MCF 10A (cell line): ENCODE data around the gene DEDD2. TPM values are rescaled to one million over a fixed set of nuclear protein-coding genes. Genes with fewer than 3 reads are reported as not detected.

ENCODE experiments used
- BruUV-seq: library from RNA; stranded (reverse); fragments of 400-500 nt; replicated peaks from 2 replicates; lab custom pipeline; 2021; lab: Mats Ljungman, UMichigan
- CTCF ChIA-PET: fragments of 300-600 bp; sonication (Branson Sonifier 250); formaldehyde crosslinking; extraction: SDS; loops from one replicate; lab custom pipeline; 2021; ENCODE audit warnings: antibody characterized with exemption, inconsistent platforms; lab: Yijun Ruan, JAX
- POLR2A ChIA-PET: fragments of 300-600, 350-650 bp; sonication (Branson Sonifier 250); formaldehyde crosslinking; extraction: SDS; loops from one replicate; lab custom pipeline; 2020; ENCODE audit warnings: antibody characterized with exemption, inconsistent platforms; lab: Yijun Ruan, JAX
- DNase-seq: peaks from one replicate; pipeline ENCODE4 v3.0.0-alpha.2; 2018; ENCODE audit not compliant: unreplicated experiment
- H3K27ac Mint-ChIP-seq: one replicate; pipeline ENCODE4 v1.8.0; 2022; ENCODE audit warnings: mild to moderate bottlenecking, low read depth, mixed read lengths; ENCODE audit not compliant: unreplicated experiment
- H3K27me3 Mint-ChIP-seq: one replicate; pipeline ENCODE4 v1.8.0; 2022; ENCODE audit warnings: mixed read lengths; ENCODE audit not compliant: insufficient read depth, unreplicated experiment
- H3K36me3 Mint-ChIP-seq: one replicate; pipeline ENCODE4 v1.8.0; 2022; ENCODE audit warnings: mild to moderate bottlenecking, moderate library complexity, mixed read lengths; ENCODE audit not compliant: insufficient read depth, unreplicated experiment
- H3K4me1 Mint-ChIP-seq: one replicate; pipeline ENCODE4 v1.8.0; 2022; ENCODE audit warnings: mixed read lengths; ENCODE audit not compliant: insufficient read depth, unreplicated experiment
- H3K4me3 Mint-ChIP-seq: one replicate; pipeline ENCODE4 v1.8.0; 2022; ENCODE audit warnings: mild to moderate bottlenecking, moderate library complexity, mixed read lengths; ENCODE audit not compliant: unreplicated experiment
- H3K9me3 Mint-ChIP-seq: one replicate; pipeline ENCODE4 v1.8.0; 2022; ENCODE audit warnings: mixed read lengths; ENCODE audit not compliant: unreplicated experiment
- intact Hi-C: fragments of 100-400 bp; cut with micrococcal nuclease; formaldehyde crosslinking; loops from 2 replicates; pipeline ENCODE4 v1.14.1; 2022
- total RNA-seq: library from RNA; stranded (reverse); gene quantifications from 2 replicates; pipeline ENCODE4 v1.2.3, GENCODE V29; 2022
- TF ChIP-seq, protein P1 (sequence below): fragments of 200-600 bp; IDR thresholded peaks from one replicate; pipeline ENCODE4 v1.8.0; 2022; ENCODE audit warnings: antibody characterized with exemption, mild to moderate bottlenecking; ENCODE audit not compliant: unreplicated experiment

DEDD2 gene
- total RNA-seq, 1 experiment from 2014 or later = 28.5 TPM

DNA sequence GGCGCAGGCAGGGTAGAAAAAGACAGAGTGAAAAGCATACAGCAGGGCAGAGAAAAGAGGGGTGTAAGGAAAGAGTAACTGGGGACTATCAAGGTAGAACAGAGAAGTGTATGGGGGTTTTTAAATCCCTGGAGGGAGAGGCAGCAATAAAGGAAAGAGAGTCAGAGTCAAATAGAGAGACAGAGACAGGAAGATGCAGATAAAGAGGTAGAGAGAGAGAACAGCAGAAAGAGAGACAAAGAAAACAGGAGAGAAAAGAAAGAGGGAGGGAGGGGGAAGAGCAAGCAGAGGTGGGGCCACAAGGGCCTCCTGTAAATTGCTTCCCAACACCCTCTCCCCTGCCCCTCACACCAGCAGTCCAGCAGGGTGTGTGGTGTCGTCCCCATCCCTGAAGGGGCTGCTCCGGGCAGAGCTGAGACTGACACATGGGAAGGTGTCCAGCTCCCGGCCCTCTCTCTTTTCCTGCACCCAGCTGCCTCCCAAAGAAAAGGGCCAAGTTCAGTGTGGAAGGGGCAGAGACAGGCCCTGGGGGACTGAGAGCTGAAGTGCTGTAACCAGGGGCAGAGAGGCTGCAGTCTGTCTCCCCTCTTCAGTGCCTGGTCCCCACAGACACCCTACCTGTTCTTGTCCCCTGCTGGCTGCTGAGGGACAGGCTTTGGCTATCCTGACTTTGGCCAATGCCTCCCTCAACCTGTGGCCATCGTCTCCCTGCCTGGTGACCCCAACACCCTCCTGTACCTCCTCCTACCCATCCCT lies 67.9 kb downstream of the DEDD2 start:
- peaks cover 71% of the 10 kb centered on the region for H3K27me3 Mint-ChIP-seq
- H3K4me3 Mint-ChIP-seq = no peak overlapping the region
- no peak for DNase-seq
- ChIA-PET POLR2A (interaction anchor here (0.7 to 1.5 kb wide), 3 partner anchors 10 to 834 kb away, joined by 3 to 4 read pairs (median 3); no protein-coding TSS in a partner anchor), CTCF (interaction anchor here (0.9 to 1.1 kb wide), 2 partner anchors 34 to 35 kb away, joined by 3 to 4 read pairs; no protein-coding TSS in a partner anchor)
- H3K27ac Mint-ChIP-seq = no peak overlapping the region
- no peaks in the 10 kb centered on the region for H3K36me3 Mint-ChIP-seq
- no peaks in the 10 kb centered on the region for H3K9me3 Mint-ChIP-seq
- no TSS peak for BruUV-seq
- intact Hi-C loops = no loop called here
- TF ChIP-seq, protein P1, sequence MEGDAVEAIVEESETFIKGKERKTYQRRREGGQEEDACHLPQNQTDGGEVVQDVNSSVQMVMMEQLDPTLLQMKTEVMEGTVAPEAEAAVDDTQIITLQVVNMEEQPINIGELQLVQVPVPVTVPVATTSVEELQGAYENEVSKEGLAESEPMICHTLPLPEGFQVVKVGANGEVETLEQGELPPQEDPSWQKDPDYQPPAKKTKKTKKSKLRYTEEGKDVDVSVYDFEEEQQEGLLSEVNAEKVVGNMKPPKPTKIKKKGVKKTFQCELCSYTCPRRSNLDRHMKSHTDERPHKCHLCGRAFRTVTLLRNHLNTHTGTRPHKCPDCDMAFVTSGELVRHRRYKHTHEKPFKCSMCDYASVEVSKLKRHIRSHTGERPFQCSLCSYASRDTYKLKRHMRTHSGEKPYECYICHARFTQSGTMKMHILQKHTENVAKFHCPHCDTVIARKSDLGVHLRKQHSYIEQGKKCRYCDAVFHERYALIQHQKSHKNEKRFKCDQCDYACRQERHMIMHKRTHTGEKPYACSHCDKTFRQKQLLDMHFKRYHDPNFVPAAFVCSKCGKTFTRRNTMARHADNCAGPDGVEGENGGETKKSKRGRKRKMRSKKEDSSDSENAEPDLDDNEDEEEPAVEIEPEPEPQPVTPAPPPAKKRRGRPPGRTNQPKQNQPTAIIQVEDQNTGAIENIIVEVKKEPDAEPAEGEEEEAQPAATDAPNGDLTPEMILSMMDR = no peak
- H3K4me1 Mint-ChIP-seq = peaks cover 6% of the 10 kb centered on the region

Other genes with a start within 250 kb of the DEDD2 start
- not detected in 2 replicates for gene ATP1A3, start 223.4 kb downstream of the DEDD2 start, total RNA-seq
- 1.6 and 1.8 TPM in 2 replicates for gene GRIK5, start 147.5 kb downstream of the DEDD2 start, total RNA-seq
- 12.2 and 13.5 TPM in 2 replicates for gene ZNF574, start 141.5 kb downstream of the DEDD2 start, total RNA-seq
- gene POU2F2, start 85.2 kb downstream of the DEDD2 start, total RNA-seq = 0.49 and 0.70 TPM in 2 replicates
- 11.5 and 12.3 TPM in 2 replicates for gene ZNF526, start 2.6 kb upstream of the DEDD2 start, total RNA-seq
- 53.5 and 54.5 TPM in 2 replicates for gene GSK3A, start 24.9 kb upstream of the DEDD2 start, total RNA-seq
- 27.8 and 35.1 TPM in 2 replicates for gene ERF, start 37.5 kb upstream of the DEDD2 start, total RNA-seq
- 66.9 and 67.9 TPM in 2 replicates for gene CIC, start 51.6 kb upstream of the DEDD2 start, total RNA-seq
- gene PRR19, start 84.5 kb upstream of the DEDD2 start, total RNA-seq = 0.30 and 0.64 TPM in 2 replicates
- 9.5 and 30.6 TPM in 2 replicates for gene PAFAH1B3, start 84.9 kb upstream of the DEDD2 start, total RNA-seq
- not detected in 2 replicates for gene TMEM145, start 95.6 kb upstream of the DEDD2 start, total RNA-seq
- gene MEGF8, start 108.0 kb upstream of the DEDD2 start, total RNA-seq = 13.0 and 20.6 TPM in 2 replicates
- gene CNFN, start 172.6 kb upstream of the DEDD2 start, total RNA-seq = 0.89 and 1.6 TPM in 2 replicates
- gene LIPE, start 209.7 kb upstream of the DEDD2 start, total RNA-seq = 8.6 and 11.7 TPM in 2 replicates
- gene CXCL17, start 225.3 kb upstream of the DEDD2 start, total RNA-seq = not detected in 2 replicates